HG02623 (cell line): ENCODE data around the gene FMN2.

Experiments
- ATAC-seq: cut with Tn5 transposase; IDR thresholded peaks from one replicate; pipeline ENCODE4 v1.9.1; 2021; ENCODE audit warnings: moderate library complexity; ENCODE audit not compliant: unreplicated experiment

Gene FMN2

DNA sequence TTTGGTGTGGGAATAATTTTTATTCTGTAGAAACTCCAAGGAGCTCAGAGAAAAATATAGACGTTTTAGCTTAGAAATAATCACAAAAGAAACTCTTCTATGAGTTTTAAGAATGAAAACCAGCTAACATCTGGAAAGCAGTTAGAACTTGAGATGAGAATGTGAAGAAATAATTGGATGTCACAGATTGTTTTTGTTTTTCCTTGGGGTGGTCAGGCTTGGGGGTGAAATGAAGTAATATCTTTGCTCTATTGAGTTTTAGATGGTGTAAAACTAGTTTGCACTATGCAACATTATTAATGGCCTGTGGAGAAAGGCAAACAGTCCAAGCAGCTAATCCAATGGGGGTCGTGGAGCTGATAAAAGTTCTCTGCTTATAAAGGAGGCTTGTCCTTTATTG, 101.2 kb downstream of the FMN2 start:
- no peak for ATAC-seq

DNA sequence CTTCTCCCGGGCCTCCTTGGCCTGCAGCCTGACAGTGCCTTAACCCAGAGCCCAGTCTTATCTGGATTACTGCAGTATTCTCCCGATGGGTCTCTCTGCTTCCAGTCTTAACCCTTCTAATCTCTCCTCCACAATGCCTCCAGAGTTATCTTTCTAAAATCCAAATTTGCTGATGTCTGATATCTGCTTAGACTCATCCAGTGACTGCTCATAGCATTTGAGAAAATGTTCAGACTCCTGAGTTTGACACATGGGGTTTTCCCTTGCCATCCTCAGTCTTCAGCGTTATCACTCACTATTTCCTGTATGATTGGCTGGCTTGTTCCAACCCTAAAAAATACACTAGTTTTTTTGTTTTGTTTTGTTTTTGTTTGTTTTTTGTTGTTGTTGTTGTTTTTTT, 102.0 kb downstream of the FMN2 start:
- ATAC-seq = peak; percentile 41

DNA sequence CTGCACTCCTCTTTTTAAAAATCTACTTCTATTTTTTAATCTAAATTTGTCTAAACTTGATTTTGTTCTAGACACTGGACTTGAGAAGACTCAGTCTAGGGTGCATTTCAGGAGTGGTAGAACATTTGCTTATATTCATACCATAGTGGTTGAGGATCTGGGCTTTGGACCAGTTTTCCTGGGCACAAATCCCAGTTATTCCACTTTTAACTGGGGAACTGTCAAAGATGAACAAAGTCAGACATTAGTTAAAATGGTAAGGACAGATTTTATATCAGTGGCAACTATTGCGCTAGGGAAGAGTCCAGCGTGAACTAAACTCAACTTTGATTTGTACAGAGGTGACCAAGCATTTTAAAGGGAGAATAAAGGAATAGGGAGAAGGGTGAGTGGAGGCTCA, 102.4 kb downstream of the FMN2 start:
- no peak for ATAC-seq

DNA sequence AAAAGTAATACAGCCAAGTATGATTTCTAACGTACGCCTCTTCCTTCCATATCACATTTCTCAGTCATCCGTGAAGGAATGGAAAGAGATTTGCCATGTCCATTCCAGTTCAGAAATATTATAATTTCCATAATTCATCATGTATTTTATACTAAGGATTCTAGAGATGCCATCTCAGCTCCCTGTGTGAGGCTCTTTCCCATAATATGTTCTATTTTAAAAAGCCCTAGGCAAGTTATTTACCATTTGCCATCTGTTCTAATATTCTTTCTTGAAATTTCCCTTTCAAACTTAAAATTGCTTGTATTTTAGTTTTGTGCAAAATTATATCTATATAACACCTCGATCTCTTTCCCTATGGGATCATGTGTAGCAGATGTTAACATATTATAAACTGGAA, 106.7 kb downstream of the FMN2 start:
- ATAC-seq = no peak

DNA sequence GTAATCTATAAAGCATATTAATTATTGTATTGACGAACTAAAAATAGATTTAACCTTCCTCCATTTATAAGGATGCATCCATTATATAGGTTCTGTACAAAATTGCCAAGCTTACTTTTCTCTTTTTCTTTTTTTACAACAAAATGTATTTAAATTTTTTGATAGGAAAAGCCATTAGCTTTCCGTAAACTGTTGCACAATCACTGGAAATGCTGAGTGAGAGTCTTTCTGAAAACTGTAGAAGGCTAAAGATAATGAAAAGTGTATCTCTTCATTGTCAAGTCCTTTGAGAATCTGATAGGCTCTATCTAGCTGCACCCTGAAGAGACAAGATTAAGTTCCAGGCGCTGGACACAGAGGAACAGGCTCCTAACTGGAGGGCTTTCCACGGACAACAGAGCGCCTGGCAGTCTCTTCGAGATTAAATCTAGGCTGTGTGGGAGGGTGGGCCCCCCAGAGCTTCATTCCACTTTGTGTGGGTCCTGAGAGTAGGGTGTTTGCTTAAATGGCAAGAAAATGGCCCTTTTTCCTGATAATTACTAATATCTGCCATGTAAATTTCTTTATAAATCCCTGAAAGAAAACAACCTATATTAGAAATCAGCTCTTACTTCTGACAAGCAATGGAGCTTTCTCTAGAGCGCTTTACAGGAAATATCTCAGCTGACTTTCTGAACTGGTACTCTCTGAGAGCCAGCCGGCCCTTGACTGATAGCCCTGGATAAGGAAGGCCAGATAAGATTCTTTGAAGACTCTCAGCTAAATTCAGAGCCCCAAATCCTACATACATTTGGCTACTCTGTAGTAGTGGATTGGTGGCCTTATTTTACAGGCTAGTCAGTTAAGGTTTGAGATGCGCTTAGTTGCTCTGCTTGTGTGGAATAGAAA, 108.3 kb downstream of the FMN2 start:
- ATAC-seq = no peak

DNA sequence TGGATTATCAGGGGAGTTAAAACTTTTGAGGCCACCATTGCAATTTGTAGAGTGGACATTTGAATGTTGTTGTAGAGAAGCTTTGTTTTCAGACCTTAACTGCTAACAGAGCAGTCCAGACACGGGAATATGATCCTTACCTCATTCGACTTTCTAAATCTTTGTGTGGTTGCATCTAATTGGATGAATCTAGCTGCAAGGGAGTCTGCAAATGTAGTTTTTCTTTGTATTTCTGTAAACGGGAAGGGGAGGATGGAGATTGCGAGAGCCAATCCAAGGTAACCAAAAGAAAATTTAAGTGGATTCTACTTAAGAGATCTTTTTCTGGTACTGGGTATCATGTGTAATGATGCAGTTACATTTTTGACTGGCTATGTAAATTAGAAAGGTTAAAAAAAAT, 110.2 kb downstream of the FMN2 start:
- no peak for ATAC-seq

DNA sequence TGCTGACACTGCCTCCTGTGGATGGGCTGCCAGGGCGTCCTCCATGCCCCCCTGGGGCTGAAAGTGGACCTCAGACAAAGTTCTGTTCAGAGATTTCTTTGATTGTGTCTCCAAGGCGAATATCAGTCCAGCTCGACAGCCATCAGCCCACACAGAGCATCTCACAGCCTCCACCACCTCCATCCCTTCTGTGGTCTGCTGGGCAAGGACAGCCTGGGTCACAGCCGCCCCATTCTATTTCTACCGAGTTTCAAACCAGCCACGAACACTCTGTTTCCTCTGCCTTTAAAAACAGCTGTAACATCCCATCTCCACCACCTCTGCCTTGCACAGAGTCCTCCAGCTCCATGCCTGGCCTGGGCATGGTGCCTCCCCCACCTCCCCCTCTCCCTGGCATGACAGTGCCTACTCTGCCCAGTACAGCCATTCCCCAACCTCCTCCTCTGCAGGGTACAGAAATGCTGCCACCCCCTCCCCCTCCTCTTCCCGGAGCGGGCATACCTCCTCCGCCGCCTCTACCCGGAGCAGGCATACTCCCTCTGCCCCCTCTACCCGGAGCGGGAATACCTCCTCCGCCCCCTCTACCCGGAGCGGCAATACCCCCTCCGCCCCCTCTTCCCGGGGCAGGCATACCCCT, 115.5 kb downstream of the FMN2 start:
- ATAC-seq = no peak

DNA sequence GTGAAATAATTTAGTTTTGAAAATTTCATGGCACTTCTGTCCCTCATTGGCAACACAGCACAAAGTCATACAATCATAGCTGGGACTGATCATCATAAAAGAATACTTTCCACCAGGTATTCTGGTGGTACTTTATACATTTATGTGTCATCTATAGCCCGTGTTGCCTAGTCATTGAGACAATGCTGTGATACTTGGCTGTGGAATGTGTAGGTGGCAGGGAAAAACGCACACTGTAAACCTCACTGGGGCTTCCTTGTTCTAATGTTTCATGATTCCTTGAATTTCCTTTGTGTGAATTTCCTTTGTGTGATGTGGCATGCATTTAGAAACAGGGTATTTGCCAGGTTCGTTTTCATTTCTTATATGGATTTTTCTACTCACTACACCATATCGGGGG, 118.3 kb downstream of the FMN2 start:
- ATAC-seq = no peak

DNA sequence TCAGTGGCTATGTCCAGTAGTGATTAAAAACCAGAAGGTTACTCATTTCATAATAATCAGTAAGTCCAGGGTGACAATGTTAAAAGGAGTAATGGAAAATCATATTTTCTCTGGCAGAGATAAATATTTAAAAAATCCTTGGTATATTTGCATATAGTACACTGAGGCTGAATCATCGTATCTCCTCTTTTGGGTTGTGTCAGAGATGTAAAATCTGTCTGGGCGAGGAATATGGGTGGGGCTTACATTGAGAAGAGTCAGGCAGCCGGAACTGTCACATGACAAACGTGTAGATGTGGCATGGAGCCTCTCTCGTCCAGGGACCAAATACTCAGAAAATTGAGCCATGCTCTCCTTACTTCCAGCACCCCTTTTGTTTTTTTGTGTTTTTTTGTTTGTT, 120.9 kb downstream of the FMN2 start:
- no peak for ATAC-seq

DNA sequence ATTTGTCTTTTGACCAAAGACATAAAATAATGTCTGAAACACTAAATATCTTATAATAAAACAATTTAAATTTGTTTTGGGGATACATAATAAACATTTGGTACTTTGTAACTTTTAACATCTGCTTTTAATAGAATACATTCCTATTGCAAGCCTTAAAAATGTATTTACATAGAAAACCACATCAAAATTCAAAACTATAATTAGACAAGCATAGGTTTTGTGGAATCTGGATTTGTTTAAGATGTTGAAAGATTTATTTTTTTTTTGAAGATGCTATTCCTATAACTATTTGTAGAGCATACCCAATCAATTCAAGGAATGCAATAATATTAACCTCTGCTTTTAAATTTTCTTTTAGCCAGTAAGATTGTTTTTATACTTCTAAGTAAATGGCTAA, 125.7 kb downstream of the FMN2 start:
- no peak for ATAC-seq

DNA sequence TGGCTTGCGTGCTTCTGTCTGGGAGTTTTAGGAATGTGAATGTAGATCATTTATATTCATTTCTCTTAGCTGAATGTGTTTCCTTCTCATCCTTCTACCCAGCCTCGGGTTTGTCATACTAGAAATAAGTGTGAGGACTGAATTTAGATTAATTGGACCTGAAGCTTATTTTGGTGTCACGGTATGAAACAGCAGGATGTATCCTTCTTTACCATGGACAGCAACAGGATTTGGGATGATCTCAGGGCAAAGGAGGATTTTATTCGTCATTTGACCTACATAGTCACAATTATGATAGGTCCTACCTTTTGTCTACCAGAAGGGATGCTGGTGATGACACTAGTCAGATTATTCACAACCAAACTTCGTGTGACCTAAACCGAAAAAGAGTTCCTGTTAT, 127.4 kb downstream of the FMN2 start:
- no peak for ATAC-seq

DNA sequence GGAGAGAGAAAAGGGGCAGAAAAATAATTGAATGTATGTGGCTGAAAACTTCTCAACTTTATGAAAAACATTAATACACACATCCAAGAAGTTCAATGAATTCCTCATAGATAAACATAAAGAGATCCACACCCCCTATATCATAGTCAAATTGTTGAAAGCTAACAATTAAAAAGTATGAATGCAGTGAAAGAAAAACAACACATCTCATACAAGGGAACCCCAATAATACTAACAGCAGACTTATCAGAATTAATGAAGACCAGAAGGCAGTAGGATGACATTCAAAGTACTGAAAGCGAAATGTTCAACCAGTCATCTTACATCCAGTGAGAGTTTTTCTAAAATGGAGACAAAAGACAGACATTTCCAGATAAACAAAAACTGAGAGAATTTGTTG, 134.4 kb downstream of the FMN2 start:
- no peak for ATAC-seq

DNA sequence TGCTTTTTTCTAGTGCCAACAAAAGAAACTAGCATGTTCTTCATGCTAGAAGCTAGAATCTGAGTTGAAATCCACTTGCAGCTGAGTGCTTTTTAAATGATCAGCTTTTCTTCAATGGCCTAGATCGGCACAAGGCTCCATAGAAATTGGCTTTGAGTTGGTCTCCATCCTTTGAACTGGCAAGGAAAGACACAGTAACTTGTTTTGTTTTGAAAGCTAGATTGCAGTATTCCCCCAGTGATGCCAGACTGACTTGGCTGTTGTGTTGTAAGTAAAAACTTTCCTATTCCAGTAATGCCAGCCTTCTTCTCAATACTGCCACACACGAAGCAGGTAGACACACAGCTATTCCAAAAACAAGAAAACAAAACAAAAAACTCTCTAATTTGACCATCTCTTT, 139.1 kb downstream of the FMN2 start:
- no peak for ATAC-seq

DNA sequence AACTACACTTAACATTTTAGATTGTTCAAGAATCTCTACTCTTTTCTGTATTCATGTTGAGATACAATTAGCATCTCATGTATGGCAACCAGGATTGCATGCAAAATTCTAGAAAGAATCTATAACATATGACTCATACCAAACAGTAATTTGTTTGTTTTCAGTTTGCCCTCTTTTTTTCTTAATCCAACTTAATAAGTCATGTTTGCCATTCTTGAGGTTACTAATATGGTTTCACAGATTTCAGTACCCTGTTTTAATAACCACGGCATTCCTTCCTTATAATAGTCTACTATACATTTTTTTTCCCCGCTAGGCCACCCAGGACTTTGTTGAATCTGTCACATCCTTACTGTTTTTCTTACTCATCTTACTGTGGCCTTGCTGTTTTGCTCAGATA, 140.8 kb downstream of the FMN2 start:
- ATAC-seq = no peak

DNA sequence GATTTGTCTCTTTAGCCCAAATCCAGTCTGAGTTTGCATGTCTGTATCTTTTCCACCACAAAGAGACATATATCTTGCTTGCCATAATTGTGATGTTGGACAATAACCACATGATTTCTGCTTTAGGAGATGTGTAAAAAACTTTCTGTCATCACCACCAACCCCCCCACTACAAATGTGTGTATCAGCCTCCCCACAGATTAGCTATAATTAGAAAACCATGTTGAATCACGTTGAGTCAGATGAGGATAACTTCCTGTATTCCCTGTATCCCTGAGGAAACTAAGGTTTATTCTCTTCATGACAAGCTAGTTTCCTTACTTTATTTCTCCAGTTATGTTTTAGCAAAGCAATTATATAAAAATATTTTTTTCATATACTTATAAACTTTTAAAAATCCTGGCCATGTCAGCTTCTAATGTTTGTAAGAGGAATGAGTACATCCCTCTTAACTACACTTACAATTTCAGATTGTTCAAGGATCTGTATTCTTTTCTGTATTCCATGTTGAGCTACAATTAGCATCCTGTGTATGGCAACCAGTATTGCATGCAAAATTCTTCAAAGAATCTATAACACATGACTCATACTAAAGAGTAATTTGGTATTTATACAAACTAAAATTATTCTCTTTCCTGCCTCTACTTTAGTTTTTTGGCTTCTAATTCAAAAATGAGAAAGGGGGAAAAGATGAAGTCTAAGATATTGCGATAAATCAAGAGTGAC, 143.0 kb downstream of the FMN2 start:
- ATAC-seq = no peak

DNA sequence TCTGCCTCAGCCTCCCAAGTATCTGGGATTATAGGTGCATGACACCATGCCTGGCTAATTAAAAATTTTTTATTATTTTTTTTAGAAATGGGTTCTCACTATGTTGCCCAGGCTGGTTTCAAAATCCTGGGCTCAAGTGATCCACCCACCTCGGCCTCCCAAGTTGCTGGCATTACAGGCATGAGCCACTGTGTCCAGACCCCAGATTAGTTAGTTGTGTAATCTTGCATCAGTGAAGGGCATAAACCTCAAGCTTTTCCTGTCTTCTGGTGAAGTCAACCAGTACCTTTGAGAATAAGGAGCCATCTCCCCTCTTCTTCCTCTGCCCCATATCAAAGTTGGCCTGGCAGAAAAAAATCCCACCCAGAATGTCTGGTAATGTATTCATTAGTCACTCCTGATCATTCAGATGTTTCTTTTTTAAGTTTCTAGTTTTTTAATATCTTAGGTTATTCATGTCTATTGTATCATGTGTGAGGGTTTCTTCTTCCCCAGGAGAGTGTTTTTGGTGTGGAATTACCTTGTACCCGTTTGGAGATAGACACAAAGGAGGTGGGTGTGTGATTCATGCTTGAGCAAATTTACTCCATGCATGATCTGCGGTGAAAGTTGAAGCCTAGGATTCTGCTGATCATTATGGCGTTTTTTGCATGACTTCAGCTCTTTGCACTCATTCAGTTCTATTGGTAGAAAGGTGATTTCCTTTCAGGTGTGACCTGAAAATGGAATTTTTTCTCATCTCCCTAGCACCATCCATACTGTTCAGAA, 144.0 kb downstream of the FMN2 start:
- no peak for ATAC-seq

DNA sequence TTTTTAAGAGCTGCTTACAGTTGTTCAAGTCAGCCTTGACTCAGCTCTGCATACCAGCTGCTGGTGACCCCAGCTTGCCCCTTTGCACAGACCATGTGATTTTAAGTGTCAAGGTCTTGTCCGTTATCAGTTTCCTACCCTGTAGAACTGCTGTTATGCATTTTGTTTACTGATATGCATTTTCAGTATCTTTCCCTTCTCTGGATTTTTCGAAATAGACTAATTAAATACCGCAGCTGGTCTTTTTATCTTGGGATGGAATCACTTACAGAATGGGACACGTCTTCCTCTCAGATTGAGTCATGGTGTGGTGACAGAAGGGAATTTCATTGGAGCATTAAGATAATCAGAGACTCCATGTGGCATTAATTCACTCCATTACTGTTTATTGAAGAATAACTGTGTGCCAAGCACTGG, 145.6 kb downstream of the FMN2 start:
- no peak for ATAC-seq

DNA sequence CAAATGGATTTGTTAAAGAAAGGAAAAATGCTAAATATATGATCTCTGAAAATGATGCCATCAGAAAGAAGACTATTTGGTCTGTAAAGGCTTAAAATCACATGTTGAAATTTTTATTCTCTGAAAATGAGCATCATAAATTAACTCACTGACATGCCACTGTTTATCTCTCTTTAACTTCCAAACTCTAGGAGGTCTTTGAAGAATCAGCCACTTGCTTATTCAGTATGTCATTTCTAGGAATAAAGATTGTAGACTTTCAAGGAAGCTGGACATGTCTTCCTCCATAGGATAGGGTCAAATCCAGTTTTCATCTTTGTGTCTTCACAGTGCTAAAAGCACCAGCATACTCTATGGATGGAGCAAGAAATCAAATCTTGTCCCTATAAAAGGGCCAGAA, 147.6 kb downstream of the FMN2 start:
- no peak for ATAC-seq

DNA sequence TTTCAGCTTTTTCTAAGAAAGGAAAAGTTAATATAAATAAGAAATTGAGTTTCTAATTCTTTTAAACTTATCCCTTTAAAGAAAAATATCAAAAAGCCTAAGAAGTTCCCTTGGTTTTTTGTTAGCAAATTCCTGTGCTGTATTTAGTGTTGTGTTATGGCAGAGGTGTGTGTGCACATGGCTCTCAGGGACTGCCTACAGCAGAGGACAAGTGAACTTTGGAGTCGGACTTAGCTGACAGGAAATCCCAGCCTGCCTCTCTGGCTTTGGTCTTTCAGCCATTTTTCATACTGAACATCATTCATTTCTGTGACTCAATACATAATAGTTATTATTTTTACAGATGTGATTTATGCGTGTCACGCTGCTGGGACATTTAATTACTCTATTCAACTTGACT, 149.6 kb downstream of the FMN2 start:
- ATAC-seq = no peak

DNA sequence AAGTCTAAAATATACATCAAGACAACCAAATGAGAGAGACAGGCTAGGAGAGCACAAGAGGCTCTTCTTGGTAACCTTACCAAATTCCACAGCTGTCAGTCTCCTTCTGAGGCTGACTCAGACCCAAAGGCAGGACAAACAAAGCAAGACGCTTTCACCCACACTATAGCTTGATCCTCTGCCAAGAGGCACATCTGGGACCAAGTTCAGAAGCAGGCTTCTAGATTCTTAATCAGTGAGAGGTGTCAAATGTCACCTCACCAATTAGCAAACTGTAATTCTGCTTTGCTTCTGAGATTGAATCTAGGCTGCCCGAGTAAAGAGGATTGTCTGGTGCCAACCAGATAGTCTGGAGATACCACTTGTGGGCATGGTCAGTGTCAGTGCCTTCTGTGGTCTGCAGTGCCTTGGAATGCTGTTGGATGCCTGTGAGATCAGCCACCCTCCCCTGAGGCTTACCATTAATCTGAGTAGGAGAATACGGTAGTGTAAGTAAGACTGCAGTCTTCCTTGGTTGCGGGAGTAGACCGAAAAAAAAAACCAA, 151.0 kb downstream of the FMN2 start:
- ATAC-seq = no peak
